GM12892 (cell line): ENCODE results near the gene LRP8.

ENCODE experiments used
- DNase-seq: peaks from one replicate; pipeline ENCODE4 v3.0.0; 2011; ENCODE audit not compliant: insufficient read length
- FAIRE-seq: peaks from 2 replicates; lab custom pipeline; 2011; peaks lifted over from hg19 to GRCh38; lab: Jason Lieb, UNC
- POLR2A ChIP-seq: IDR thresholded peaks from 2 replicates; pipeline ENCODE4 v1.6.1; 2011; ENCODE audit warnings: low read depth, low read length, control low read depth
- POLR2AphosphoS5 ChIP-seq: IDR thresholded peaks from 2 replicates; pipeline ENCODE4 v1.6.1; 2011; ENCODE audit warnings: low read depth, low read length, control low read depth
- TAF1 ChIP-seq: IDR thresholded peaks from 2 replicates; pipeline ENCODE4 v1.6.1; 2011; ENCODE audit warnings: low read depth, mild to moderate bottlenecking, control low read depth, low read length, borderline replicate concordance

Gene LRP8

DNA sequence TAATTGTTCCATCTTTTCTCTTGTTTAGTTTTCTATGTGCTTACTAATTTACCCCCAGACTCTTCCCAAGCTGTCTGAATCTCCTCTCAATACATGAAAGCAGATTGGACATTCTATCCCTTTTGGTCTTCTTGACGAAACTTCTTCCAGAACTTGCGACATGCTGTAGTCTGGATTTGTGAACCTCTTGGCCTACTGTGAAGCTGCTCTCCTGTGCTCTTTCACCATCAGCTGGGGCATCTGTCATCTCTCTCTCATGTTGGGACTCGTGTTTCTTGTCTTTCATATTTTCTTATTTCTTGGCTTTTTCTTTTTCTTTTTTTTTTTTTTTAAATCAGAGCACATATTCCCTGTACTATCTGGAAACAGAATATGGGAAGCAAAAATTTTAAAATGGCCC is 124.4 kb downstream of the LRP8 start:
- no peak for DNase-seq
- TF ChIP-seq POLR2A (no peak), TAF1 (no peak), POLR2AphosphoS5 (no peak)
- FAIRE-seq: no peak

DNA sequence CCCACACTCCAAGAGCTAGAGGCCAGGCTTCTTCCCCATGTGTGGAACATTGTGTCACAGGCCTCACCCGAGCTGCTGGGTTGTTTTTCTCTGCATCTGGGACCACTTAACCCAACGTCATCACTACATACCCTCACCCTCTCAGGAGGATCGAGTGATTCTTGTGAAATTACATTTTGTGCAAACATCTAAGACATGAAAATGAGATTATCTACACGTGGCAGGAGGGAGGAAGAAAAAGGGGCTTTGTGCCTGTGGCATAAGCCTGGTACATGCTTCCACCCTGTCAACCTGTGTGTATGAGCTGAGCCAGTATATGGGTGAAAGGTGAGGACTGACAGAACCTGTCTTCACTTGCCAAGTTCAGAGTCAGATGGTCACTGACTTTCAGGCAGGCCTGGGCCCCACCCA is 129.6 kb downstream of the LRP8 start:
- TF ChIP-seq POLR2A (no peak), POLR2AphosphoS5 (no peak), TAF1 (no peak)
- DNase-seq (no peak), FAIRE-seq (no peak)

GRCh38 chr1:53197291-53198200 is 130.3 kb downstream of the LRP8 start:
- no peak for TF ChIP-seq POLR2A
- TF ChIP-seq POLR2AphosphoS5: no peak
- no peak for TF ChIP-seq TAF1
- FAIRE-seq (no peak), DNase-seq (no peak)

GRCh38 chr1:53196485-53197290 is 131.2 kb downstream of the LRP8 start, which contains the start of gene CPT2:
CPT2 (plus strand) TSS chr1:53196824; CDS start chr1:53196944, 120 bp downstream.
- TF ChIP-seq POLR2A (peak; percentile 96), POLR2AphosphoS5 (peak; percentile 90), TAF1 (peak; percentile 89)
- DNase-seq (peak; percentile 95), FAIRE-seq (peak; percentile 91)

GRCh38 chr1:53196017-53196484 is 131.8 kb downstream of the LRP8 start:
- DNase-seq (no peak), FAIRE-seq (peak; percentile 54)
- TF ChIP-seq TAF1 (no peak), POLR2A (no peak), POLR2AphosphoS5 (no peak)

DNA sequence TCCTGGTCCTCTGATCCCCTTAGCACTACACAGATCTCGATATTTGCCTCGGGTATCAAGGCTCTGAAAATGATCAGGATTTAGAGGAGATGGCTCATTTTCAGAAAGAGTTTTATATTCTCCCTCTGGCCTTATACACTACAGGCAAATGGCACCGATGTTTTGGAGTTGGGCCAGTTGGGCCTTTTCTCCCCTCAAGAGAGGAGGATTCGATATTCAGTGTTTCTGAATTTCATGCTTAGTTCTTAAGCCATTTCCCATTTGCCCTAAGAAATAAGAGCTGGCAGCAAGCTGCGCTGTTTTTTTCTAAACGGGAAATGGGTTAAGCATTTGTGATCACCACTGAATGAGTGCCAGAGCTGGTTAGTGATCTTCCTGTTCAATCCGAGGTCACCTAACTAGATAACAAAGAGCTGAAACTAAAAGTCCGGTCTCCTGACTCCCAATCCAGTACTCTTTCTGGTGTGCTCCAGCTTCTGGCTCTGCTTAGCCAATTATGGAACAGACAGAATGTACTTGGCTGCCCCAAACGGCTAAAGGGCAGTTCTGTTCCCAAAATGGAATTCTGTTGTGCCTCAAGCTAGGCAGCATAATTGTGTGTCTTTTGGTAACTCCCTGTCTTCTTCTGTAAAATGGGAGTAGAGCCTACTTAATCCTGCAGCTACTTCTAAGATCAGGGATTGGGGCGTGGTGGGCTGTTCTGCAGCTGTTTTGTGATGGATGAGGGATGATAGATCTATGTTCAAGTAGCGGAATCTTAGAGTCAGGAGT is 132.4 kb downstream of the LRP8 start:
- DNase-seq (no peak), FAIRE-seq (no peak)
- TF ChIP-seq POLR2AphosphoS5: no peak
- no peak for TF ChIP-seq TAF1
- TF ChIP-seq POLR2A: no peak
